Measurements from ENCODE around the gene MYH13.

Gene MYH13

GRCh38 chr17:10352893-10353292, 19.9 kb downstream of the MYH13 start:
- DNase-seq (ENCODE audit: extremely low read depth, low read depth) = no peak
- no peak for TF ChIP-seq CTCF (IDR thresholded peaks at IDR 0.05; ENCODE audit: low read depth, low read length)

GRCh38 chr17:10349403-10349802, 23.4 kb downstream of the MYH13 start:
- no peak for DNase-seq (ENCODE audit: extremely low read depth, low read depth)
- TF ChIP-seq CTCF (IDR thresholded peaks at IDR 0.05; ENCODE audit: low read depth, low read length) = no peak

GRCh38 chr17:10344816-10345215, 28.0 kb downstream of the MYH13 start:
- no peak for DNase-seq (ENCODE audit: extremely low read depth, low read depth)
- no peak for TF ChIP-seq CTCF (IDR thresholded peaks at IDR 0.05; ENCODE audit: low read depth, low read length)

- DNase-seq (ENCODE audit: extremely low read depth, low read depth) = no peak
- TF ChIP-seq CTCF (IDR thresholded peaks at IDR 0.05; ENCODE audit: low read depth, low read length) = no peak
These were observed 33.8 kb downstream of the MYH13 start for GRCh38 chr17:10339051-10339450.

GRCh38 chr17:10337976-10338375, 34.8 kb downstream of the MYH13 start:
- TF ChIP-seq CTCF (IDR thresholded peaks at IDR 0.05; ENCODE audit: low read depth, low read length) = no peak
- no peak for DNase-seq (ENCODE audit: extremely low read depth, low read depth)

GRCh38 chr17:10337136-10337535, 35.7 kb downstream of the MYH13 start:
- DNase-seq (ENCODE audit: extremely low read depth, low read depth) = no peak
- TF ChIP-seq CTCF (IDR thresholded peaks at IDR 0.05; ENCODE audit: low read depth, low read length) = no peak

GRCh38 chr17:10336393-10336792, 36.4 kb downstream of the MYH13 start:
- DNase-seq (ENCODE audit: extremely low read depth, low read depth) = no peak
- no peak for TF ChIP-seq CTCF (IDR thresholded peaks at IDR 0.05; ENCODE audit: low read depth, low read length)

Data from AG09319 (cell line).